ENCODE measurements around the gene CELF1. TPM values are rescaled to one million over a fixed set of nuclear protein-coding genes. Genes with fewer than 3 reads are reported as not detected.

CELF1 gene
- total and polyA plus RNA-seq, 10 of the 15 experiments (the other 5 are each of a cell fraction or from before 2014, with no cell fraction given) = 35.3 to 128 (median 85.7) TPM

DNA sequence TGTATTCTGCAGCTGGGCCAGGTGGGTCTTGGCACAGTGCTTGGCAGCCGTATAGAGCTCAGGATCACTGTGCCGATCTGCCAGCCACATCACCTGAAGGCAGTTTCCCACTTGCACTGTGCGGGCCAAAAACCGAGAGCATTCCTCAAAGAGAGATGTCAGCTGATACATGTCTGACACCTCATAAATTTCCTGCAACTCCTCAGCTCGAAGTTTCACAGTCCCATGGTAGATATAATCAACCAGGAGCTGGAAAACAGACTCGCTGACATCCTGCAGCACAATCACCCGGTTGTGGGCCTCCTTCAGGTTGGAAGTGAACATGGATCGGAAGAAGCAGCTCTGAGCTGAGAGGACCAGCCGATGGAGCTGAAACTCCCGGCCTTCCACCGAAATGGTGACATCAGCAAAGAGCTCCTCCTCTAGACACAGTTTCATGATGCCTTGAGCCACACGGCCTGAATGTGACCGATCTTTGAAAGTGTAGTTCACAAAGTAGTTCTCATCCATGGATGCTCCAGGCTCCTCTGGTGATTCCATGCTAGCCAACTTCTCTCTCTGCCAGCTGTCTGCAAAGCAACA is 24.6 kb upstream of the CELF1 start:
- WGBS (ENCODE audit: insufficient coverage, insufficient replicate concordance, low lambda C conversion rate, missing lambda C conversion rate) = 77% methylated on average over 13 of the region's 13 CpGs
- Histone ChIP-seq H3K27ac (ENCODE audit: control insufficient read depth, insufficient read depth) (no peak overlapping the region), H3K4me2 (ENCODE audit: control insufficient read depth, insufficient read depth) (peak overlapping the region; percentile 88), H4K20me1 (ENCODE audit: control insufficient read depth, insufficient read depth) (0 out of 2 replicates have a peak, but pooled peaks cover under 1% of the 10 kb centered on the region), H3K27me3 (replicated peaks in 1 of 2; ENCODE audit: control insufficient read depth in 2 of 2, insufficient read depth in 2 of 2, low read length in 1 of 2) (no peaks in the 10 kb centered on the region), H2AFZ (ENCODE audit: control insufficient read depth, low read depth, low read length) (no peak overlapping the region), H3K9me3 (replicated peaks; ENCODE audit: control insufficient read depth, insufficient read depth, low read length) (no peaks in the 10 kb centered on the region), H3K4me3 (peak overlapping the region; percentile 90), H3K9ac (ENCODE audit: control insufficient read depth, insufficient read depth, low read length) (peak overlapping the region; percentile 82), H3K36me3 (ENCODE audit: control insufficient read depth in 2 of 2, insufficient read depth in 2 of 2, low read length in 1 of 2) (peaks cover 10 to 31% of the 10 kb centered on the region in 2 experiments), H3K4me1 (ENCODE audit: control insufficient read depth, insufficient read depth, low read length) (peaks cover 12% of the 10 kb centered on the region), H3K79me2 (ENCODE audit: control insufficient read depth, insufficient read depth, low read length) (peaks cover 36% of the 10 kb centered on the region)
- intact Hi-C loops (cut with micrococcal nuclease; ENCODE audit: unreplicated experiment) (no loop called here), in situ Hi-C loops (cut with MboI) (no loop called here)
- DNase-seq (ENCODE audit: low read depth, low spot score) = no peak
- BruUV-seq (replicated peaks) = no TSS peak
- TF ChIP-seq, protein P1, sequence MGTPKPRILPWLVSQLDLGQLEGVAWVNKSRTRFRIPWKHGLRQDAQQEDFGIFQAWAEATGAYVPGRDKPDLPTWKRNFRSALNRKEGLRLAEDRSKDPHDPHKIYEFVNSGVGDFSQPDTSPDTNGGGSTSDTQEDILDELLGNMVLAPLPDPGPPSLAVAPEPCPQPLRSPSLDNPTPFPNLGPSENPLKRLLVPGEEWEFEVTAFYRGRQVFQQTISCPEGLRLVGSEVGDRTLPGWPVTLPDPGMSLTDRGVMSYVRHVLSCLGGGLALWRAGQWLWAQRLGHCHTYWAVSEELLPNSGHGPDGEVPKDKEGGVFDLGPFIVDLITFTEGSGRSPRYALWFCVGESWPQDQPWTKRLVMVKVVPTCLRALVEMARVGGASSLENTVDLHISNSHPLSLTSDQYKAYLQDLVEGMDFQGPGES (IDR thresholded peaks at IDR 0.05) = no peak
- TF ChIP-seq NFIC (IDR thresholded peaks at IDR 0.05; ENCODE audit: low read depth, low read length) (no peak), ETV6 (conservative IDR thresholded peaks at IDR 0.05 in 1 of 2, IDR thresholded peaks at IDR 0.05 in 1 of 2; ENCODE audit: borderline replicate concordance in 1 of 2, low read depth in 1 of 2) (no peak), NFXL1 (IDR thresholded peaks at IDR 0.05; ENCODE audit: borderline replicate concordance) (no peak), MEF2A (IDR thresholded peaks at IDR 0.05; ENCODE audit: insufficient read depth, low read depth, low read length) (no peak), HDGF (IDR thresholded peaks at IDR 0.05) (no peak), PRDM15 (CRISPR knock-in tag; IDR thresholded peaks at IDR 0.05) (no peak), POU2F2 (IDR thresholded peaks at IDR 0.05; ENCODE audit: borderline replicate concordance, low read depth, low read length) (no peak), SRF (IDR thresholded peaks at IDR 0.05; ENCODE audit: low read depth in 2 of 2, low read length in 2 of 2) (no peak), CBX3 (IDR thresholded peaks at IDR 0.05; ENCODE audit: borderline replicate concordance, low read depth) (no peak), RCOR1 (conservative IDR thresholded peaks at IDR 0.05; ENCODE audit: low read depth, low read length) (no peak), IRF5 (IDR thresholded peaks at IDR 0.05; ENCODE audit: borderline replicate concordance) (no peak)
- TF ChIP-seq, protein P2, sequence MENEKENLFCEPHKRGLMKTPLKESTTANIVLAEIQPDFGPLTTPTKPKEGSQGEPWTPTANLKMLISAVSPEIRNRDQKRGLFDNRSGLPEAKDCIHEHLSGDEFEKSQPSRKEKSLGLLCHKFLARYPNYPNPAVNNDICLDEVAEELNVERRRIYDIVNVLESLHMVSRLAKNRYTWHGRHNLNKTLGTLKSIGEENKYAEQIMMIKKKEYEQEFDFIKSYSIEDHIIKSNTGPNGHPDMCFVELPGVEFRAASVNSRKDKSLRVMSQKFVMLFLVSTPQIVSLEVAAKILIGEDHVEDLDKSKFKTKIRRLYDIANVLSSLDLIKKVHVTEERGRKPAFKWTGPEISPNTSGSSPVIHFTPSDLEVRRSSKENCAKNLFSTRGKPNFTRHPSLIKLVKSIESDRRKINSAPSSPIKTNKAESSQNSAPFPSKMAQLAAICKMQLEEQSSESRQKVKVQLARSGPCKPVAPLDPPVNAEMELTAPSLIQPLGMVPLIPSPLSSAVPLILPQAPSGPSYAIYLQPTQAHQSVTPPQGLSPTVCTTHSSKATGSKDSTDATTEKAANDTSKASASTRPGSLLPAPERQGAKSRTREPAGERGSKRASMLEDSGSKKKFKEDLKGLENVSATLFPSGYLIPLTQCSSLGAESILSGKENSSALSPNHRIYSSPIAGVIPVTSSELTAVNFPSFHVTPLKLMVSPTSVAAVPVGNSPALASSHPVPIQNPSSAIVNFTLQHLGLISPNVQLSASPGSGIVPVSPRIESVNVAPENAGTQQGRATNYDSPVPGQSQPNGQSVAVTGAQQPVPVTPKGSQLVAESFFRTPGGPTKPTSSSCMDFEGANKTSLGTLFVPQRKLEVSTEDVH (IDR thresholded peaks at IDR 0.05; ENCODE audit: low read depth, partially characterized antibody) = no peak
- ChIA-PET SMC1A (ENCODE audit: uncharacterized antibody, unreplicated experiment) (interaction anchor here (0.5 to 2.5 kb wide), 8 partner anchors 10 to 138 kb away, joined by 3 to 9 read pairs (median 4); partner anchors contain the start of genes AGBL2, CELF1 and PTPMT1), CTCF (interaction anchor here (0.8 to 1.3 kb wide), 3 partner anchors 12 to 167 kb away, joined by 3 to 4 read pairs (median 3); partner anchors contain the start of gene PTPMT1), POLR2A (interaction anchor here (1.0 to 2.0 kb wide), 2 partner anchors 12 to 29 kb away, joined by 3 to 16 read pairs; partner anchors contain the start of gene PTPMT1), RAD21 (ENCODE audit: unreplicated experiment) (interaction anchor here (0.9 to 2.6 kb wide), 4 partner anchors 11 to 270 kb away, joined by 3 to 5 read pairs (median 4); partner anchors contain the start of gene NUP160)
- FAIRE-seq = no peak
- no peak for ATAC-seq
